ENCODE results near the gene LIN7A.

The LIN7A gene

DNA sequence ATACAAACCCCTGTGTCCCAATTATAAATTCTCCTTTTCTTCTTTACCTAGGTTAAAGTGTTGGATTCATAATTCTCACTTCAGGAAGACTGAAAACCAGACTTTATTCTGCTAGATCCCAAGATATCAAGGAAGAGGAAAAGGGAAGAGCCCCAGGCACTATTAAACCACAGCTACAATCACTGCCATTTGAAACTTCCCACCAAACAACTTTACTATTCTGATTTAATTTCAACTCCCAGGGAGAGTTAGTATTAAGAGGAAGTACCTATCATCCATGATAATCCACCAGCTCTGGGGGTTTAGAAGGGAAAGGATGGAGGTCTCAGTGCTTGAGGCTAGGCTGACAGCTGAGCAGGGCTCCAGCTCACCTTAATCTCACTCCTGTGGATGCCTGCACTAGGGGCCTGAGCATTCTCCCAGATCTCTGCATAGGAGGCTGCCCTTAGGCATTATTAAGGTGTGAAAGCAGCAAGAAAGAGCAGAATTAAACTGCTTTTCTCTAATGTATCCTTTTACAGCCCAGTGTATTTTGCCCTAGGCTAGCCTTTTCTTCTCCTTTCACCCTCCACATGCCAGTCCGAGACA lies 168.1 kb downstream of the LIN7A start:
- no peaks in the 10 kb centered on the region for H3K36me3 ChIP-seq
- peak; percentile 24 for DNase-seq
- H3K27me3 ChIP-seq (ENCODE audit: insufficient read depth, low read depth, severe bottlenecking): no peaks in the 10 kb centered on the region
- no peak overlapping the region for H3K27ac ChIP-seq
- TF ChIP-seq CTCF (IDR thresholded peaks at IDR 0.05; ENCODE audit: low read depth, low read length): no peak
- H3K4me3 ChIP-seq (ENCODE audit: low read depth, low read length): no peak overlapping the region
- no peaks in the 10 kb centered on the region for H3K9me3 ChIP-seq (ENCODE audit: severe bottlenecking)

GRCh38 chr12:80766897-80767296 lies 170.8 kb downstream of the LIN7A start:
- H3K27ac ChIP-seq: no peak overlapping the region
- H3K9me3 ChIP-seq (ENCODE audit: severe bottlenecking): no peaks in the 10 kb centered on the region
- H3K4me3 ChIP-seq (ENCODE audit: low read depth, low read length): no peak overlapping the region
- H3K36me3 ChIP-seq: no peaks in the 10 kb centered on the region
- DNase-seq: no peak
- no peaks in the 10 kb centered on the region for H3K27me3 ChIP-seq (ENCODE audit: insufficient read depth, low read depth, severe bottlenecking)
- TF ChIP-seq CTCF (IDR thresholded peaks at IDR 0.05; ENCODE audit: low read depth, low read length): no peak

GRCh38 chr12:80766210-80766609 lies 171.5 kb downstream of the LIN7A start:
- Histone ChIP-seq H3K36me3 (no peaks in the 10 kb centered on the region), H3K9me3 (ENCODE audit: severe bottlenecking) (no peaks in the 10 kb centered on the region), H3K27me3 (ENCODE audit: insufficient read depth, low read depth, severe bottlenecking) (no peaks in the 10 kb centered on the region), H3K27ac (no peak overlapping the region), H3K4me3 (ENCODE audit: low read depth, low read length) (no peak overlapping the region)
- no peak for DNase-seq
- no peak for TF ChIP-seq CTCF (IDR thresholded peaks at IDR 0.05; ENCODE audit: low read depth, low read length)

- peak; percentile 24 for DNase-seq
- peak; percentile 30; the same call in 1 of the 2 replicates for TF ChIP-seq CTCF (IDR thresholded peaks at IDR 0.05; ENCODE audit: low read depth, low read length)
- H3K36me3 ChIP-seq: no peaks in the 10 kb centered on the region
These were observed 173.9 kb downstream of the LIN7A start for GRCh38 chr12:80763874-80764273.

GRCh38 chr12:80761838-80762237 lies 175.9 kb downstream of the LIN7A start:
- Histone ChIP-seq H3K36me3 (no peaks in the 10 kb centered on the region), H3K9me3 (ENCODE audit: severe bottlenecking) (no peaks in the 10 kb centered on the region), H3K4me3 (ENCODE audit: low read depth, low read length) (no peak overlapping the region), H3K27me3 (ENCODE audit: insufficient read depth, low read depth, severe bottlenecking) (no peaks in the 10 kb centered on the region), H3K27ac (no peak overlapping the region)
- DNase-seq: no peak
- TF ChIP-seq CTCF (IDR thresholded peaks at IDR 0.05; ENCODE audit: low read depth, low read length): no peak

More at GRCh38 chr12:80763874-80764273, 173.9 kb downstream of the LIN7A start:
- Histone ChIP-seq H3K9me3 (ENCODE audit: severe bottlenecking) (no peaks in the 10 kb centered on the region), H3K4me3 (ENCODE audit: low read depth, low read length) (no peak overlapping the region), H3K27me3 (ENCODE audit: insufficient read depth, low read depth, severe bottlenecking) (no peaks in the 10 kb centered on the region), H3K27ac (no peak overlapping the region)

DNA sequence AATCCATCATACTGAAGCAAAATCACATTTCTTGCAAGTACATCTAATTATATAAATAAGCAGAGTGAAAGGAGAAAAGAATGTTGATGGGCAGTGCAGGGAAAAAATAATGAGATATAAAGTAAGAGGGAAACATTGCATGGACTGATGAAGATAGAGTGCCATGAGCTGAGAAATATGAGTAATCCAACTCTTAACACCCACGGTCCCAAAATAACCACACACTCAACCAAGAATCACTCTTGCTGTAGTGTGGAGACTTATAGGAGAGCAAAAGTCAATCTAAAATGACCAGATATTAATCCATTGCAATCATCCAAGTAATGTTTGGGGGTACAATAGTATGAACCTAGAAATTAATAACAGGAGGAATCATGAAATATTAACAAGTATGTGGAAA lies 180.9 kb downstream of the LIN7A start:
- no peak for DNase-seq
- TF ChIP-seq CTCF (IDR thresholded peaks at IDR 0.05; ENCODE audit: low read depth, low read length): no peak
- H3K27ac ChIP-seq: no peak overlapping the region
- no peaks in the 10 kb centered on the region for H3K36me3 ChIP-seq
- no peak overlapping the region for H3K4me3 ChIP-seq (ENCODE audit: low read depth, low read length)
- no peaks in the 10 kb centered on the region for H3K9me3 ChIP-seq (ENCODE audit: severe bottlenecking)
- H3K27me3 ChIP-seq (ENCODE audit: insufficient read depth, low read depth, severe bottlenecking): no peaks in the 10 kb centered on the region
